ENCODE data around the gene IL17RC.
"Not testable (repeated sequence)": the region's sequence is repeated elsewhere in the genome, so short reads cannot be mapped to it uniquely, and the experiment has no call there.

IL17RC gene

DNA sequence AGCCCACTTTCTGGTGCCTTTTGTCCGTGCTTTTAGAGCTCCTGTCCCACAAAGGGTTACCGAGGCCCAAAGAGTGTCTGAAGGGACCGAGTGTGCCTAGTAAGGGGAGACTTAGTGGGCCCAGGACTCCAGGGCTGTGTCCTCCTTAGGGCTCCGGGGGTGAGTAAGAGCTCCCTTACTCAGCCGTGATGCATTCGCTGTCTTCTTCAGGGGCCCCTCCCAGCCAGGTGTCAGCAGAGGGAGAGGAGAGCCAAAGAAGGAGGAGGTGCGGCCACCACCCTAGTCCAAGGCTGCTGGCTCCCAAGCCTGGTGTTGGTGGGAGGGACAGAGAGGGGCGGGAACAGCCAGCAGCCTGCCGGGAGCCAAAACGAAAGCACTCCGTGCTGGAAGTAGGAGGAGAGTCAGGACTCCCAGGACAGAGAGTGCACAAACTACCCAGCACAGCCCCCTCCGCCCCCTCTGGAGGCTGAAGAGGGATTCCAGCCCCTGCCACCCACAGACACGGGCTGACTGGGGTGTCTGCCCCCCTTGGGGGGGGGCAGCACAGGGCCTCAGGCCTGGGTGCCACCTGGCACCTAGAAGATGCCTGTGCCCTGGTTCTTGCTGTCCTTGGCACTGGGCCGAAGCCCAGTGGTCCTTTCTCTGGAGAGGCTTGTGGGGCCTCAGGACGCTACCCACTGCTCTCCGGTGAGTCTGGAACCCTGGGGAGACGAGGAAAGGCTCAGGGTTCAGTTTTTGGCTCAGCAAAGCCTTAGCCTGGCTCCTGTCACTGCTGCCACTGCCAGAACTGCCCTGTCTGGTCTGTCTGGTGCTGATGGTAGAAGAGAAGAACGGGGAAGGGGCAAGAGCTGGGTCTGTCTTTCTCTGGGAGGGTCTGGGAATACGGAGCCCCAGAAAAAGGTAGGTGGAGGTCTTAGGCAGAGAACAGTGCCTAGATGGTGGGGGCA, at the start of gene IL17RC:
Gene IL17RC (plus strand): TSS at position 365 of the 947 bp plus-strand sequence. CDS start 218 bp downstream, at position 583.
- Histone ChIP-seq H3K27ac (peak within 1 kb of the TSS; percentile 75), H3K4me3 (peak within 1 kb of the TSS; percentile 74), H3K9me3 (no peaks in the 10 kb centered on the region), H4K20me1 (no peaks in the 10 kb centered on the region), H3K4me2 (peak within 1 kb of the TSS; percentile 100), H3K4me1 (peaks cover 43% of the 10 kb centered on the region), H3K36me3 (no peaks in the 10 kb centered on the region), H3K27me3 (peaks cover 19% of the 10 kb centered on the region), H3K9ac (peak within 1 kb of the TSS; percentile 73)
- no peak for TF ChIP-seq Cebpa-rat (IDR thresholded peaks at IDR 0.05)

- H3K4me1 ChIP-seq = peaks cover 9% of the 10 kb centered on the region; the same call in 1 of the 2 replicates
- H3K36me3 ChIP-seq = no peaks in the 10 kb centered on the region
- TF ChIP-seq Cebpa-rat (IDR thresholded peaks at IDR 0.05) = no peak
- H3K4me2 ChIP-seq = no peak overlapping the region
- H3K4me3 ChIP-seq = no peak overlapping the region
- H4K20me1 ChIP-seq = no peaks in the 10 kb centered on the region
- no peak overlapping the region for H3K27ac ChIP-seq
- no peak overlapping the region for H3K9ac ChIP-seq
- H3K27me3 ChIP-seq = 0 out of 2 replicates have a peak, but pooled peaks cover 5% of the 10 kb centered on the region
- H3K9me3 ChIP-seq = no peaks in the 10 kb centered on the region
Observed at GRCh38 chr3:9867106-9867505, 49.8 kb upstream of the IL17RC start.

- no peak overlapping the region for H3K4me3 ChIP-seq
Observed at GRCh38 chr3:9869955-9870354, 46.9 kb upstream of the IL17RC start.

DNA sequence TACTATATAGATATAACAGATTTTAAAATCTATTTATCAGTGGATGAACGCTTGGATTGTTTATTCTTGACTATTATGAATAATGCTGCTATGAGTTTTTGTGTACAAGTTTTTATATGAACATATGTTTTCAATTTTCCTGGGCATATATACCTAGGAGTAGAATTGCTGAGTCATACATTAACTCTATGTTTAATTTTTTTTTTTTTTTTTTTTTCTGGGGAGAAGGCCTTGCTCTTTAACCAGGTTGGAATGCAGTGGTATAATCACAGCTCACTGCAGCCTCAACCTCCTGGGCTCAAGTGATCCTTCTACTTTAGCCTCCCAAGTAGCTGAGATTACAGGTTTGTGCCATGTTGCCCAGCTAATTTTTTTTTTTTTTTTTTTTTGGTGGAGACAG, 45.9 kb upstream of the IL17RC start:
- no peaks in the 10 kb centered on the region for H3K27me3 ChIP-seq
- no peaks in the 10 kb centered on the region for H3K9me3 ChIP-seq
- no peaks in the 10 kb centered on the region for H3K36me3 ChIP-seq
- TF ChIP-seq Cebpa-rat (IDR thresholded peaks at IDR 0.05) = no peak
- no peaks in the 10 kb centered on the region for H3K4me1 ChIP-seq
- H4K20me1 ChIP-seq = no peaks in the 10 kb centered on the region
- H3K4me3 ChIP-seq = no peak overlapping the region
- H3K27ac ChIP-seq = no peak overlapping the region
- H3K4me2 ChIP-seq = no peak overlapping the region
- H3K9ac ChIP-seq = no peak overlapping the region

More at GRCh38 chr3:9869955-9870354, 46.9 kb upstream of the IL17RC start:
- Histone ChIP-seq H3K27ac (no peak overlapping the region), H3K4me1 (no peaks in the 10 kb centered on the region), H3K9ac (no peak overlapping the region), H3K36me3 (no peaks in the 10 kb centered on the region), H4K20me1 (no peaks in the 10 kb centered on the region), H3K4me2 (no peak overlapping the region), H3K27me3 (no peaks in the 10 kb centered on the region), H3K9me3 (no peaks in the 10 kb centered on the region)
- no peak for TF ChIP-seq Cebpa-rat (IDR thresholded peaks at IDR 0.05)

DNA sequence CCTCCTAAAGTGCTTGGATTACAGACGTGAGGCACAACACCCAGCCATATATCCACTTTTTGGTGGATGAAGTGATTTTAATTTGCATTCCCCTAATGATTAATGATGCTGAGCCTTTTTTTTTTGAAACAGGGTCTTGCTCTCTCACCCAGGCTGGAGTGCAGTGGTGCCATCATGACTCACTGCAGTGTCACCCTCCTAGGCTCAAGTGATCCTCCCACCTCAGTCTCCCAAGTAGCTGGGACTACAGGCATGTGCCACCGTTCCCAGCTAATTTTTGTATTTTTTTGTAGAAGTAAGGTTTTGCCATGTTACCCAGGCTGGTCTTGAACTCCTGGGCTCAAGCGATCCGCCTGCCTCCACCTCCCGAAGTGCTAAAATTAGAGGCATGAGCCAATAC, 44.8 kb upstream of the IL17RC start:
- H3K4me1 ChIP-seq, H3K36me3 ChIP-seq, H3K9me3 ChIP-seq, H4K20me1 ChIP-seq, H3K9ac ChIP-seq, H3K4me3 ChIP-seq, H3K4me2 ChIP-seq, H3K27ac ChIP-seq, H3K27me3 ChIP-seq: not testable (repeated sequence)

GRCh38 chr3:9875448-9875847, 41.5 kb upstream of the IL17RC start:
- Histone ChIP-seq H3K27ac (no peak overlapping the region), H3K36me3 (no peaks in the 10 kb centered on the region), H3K9me3 (no peaks in the 10 kb centered on the region), H3K4me3 (no peak overlapping the region), H3K4me2 (no peak overlapping the region), H3K9ac (no peak overlapping the region), H3K4me1 (no peaks in the 10 kb centered on the region), H4K20me1 (no peaks in the 10 kb centered on the region), H3K27me3 (no peaks in the 10 kb centered on the region)
- no peak for TF ChIP-seq Cebpa-rat (IDR thresholded peaks at IDR 0.05)

DNA sequence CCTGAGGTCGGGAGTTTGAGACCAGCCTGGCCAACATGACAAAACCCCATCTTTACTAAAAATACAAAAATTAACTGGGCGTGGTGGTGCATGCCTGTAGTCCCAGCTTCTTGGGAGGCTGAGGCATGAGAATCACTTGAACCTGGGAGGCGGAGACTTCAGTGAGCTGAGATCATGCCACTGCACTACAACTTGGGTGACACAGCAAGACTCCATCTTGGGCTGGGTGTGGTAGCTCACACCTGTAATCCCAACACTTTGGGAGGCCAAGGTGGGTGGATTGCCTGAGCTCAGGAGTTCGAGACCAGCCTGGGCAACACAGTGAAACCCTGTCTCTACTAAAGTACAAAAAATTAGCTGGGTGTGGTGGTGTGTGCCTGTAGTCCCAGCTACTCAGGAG, 40.6 kb upstream of the IL17RC start:
- not testable (repeated sequence) for H3K36me3 ChIP-seq, H3K9ac ChIP-seq, H3K4me2 ChIP-seq, H3K27ac ChIP-seq, H3K27me3 ChIP-seq, H3K9me3 ChIP-seq, H3K4me1 ChIP-seq, H4K20me1 ChIP-seq, H3K4me3 ChIP-seq

DNA sequence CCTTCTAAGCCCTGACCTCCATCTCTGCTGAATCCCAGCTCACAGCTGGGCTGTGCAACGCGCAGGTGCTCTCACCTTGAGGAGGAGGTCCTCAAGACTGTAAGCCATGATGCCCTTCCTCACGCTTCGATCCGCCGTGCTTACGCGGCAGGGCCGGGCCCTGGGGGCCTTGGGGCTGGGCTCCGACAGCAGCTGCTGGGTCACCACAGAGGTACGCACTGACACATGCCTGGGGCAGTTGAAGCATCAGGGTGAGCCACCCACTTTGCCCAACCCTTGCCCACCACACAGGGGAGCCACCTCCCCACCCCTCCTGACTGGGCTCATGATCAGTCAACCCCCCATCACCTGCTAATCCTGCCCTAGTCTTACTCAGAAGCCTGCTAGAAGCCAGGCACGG, 39.9 kb upstream of the IL17RC start:
- no peak overlapping the region for H3K27ac ChIP-seq
- no peaks in the 10 kb centered on the region for H3K4me1 ChIP-seq
- TF ChIP-seq Cebpa-rat (IDR thresholded peaks at IDR 0.05) = no peak
- H4K20me1 ChIP-seq = no peaks in the 10 kb centered on the region
- no peak overlapping the region for H3K4me2 ChIP-seq
- no peaks in the 10 kb centered on the region for H3K9me3 ChIP-seq
- H3K27me3 ChIP-seq = no peaks in the 10 kb centered on the region
- H3K36me3 ChIP-seq = no peaks in the 10 kb centered on the region
- no peak overlapping the region for H3K9ac ChIP-seq
- no peak overlapping the region for H3K4me3 ChIP-seq

- Histone ChIP-seq H3K27me3 (no peaks in the 10 kb centered on the region), H3K4me1 (no peaks in the 10 kb centered on the region), H3K9me3 (no peaks in the 10 kb centered on the region), H3K36me3 (no peaks in the 10 kb centered on the region), H3K4me2 (no peak overlapping the region), H3K4me3 (no peak overlapping the region), H4K20me1 (no peaks in the 10 kb centered on the region), H3K9ac (no peak overlapping the region), H3K27ac (no peak overlapping the region)
- no peak for TF ChIP-seq Cebpa-rat (IDR thresholded peaks at IDR 0.05)
Observed at GRCh38 chr3:9878700-9879099, 38.2 kb upstream of the IL17RC start.

DNA sequence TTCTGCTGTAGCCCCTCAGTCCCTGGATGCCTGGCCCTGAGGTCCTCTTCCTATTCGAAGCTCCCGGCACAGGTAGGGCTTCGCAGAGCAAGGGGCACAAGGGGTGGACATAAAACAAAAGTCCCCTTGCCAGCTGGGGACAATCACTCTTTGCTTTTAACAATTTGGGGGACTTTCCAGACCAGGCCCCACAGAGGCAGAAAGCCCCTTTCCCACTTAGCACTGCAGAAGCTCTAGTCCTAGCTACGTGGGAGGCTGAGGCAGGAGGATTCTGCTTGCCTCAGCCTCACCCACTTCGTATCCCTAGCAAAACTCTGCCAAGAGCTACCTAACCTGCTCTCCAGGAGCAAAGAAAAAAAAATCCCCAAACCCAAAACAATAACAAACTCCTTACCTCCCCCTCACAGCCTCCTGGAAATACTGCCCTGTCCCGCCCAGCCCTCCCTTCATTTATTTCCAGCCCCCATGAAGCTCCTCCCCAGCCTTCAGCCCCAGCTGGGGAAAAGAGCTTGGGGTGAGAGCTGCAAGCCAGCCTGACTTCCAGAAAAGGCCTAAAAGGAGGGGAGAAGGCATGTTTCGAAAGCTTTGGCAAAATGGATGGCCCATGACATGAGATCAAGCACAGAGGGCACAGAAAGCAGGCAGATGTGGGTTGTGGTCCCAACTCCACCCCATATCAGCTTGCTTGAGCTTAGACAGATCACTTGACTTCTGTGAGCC, 36.9 kb upstream of the IL17RC start, which contains the start of gene CIDEC:
Gene CIDEC (minus strand): TSS at position 424 of the 720 bp plus-strand sequence. CDS start 1,767 bp downstream, outside the sequence.
- H3K9me3 ChIP-seq = no peaks in the 10 kb centered on the region
- H3K27me3 ChIP-seq = no peaks in the 10 kb centered on the region
- no peak within 1 kb of the TSS for H3K27ac ChIP-seq
- no peak for TF ChIP-seq Cebpa-rat (IDR thresholded peaks at IDR 0.05)
- no peak within 1 kb of the TSS for H3K9ac ChIP-seq
- H3K4me2 ChIP-seq = no peak within 1 kb of the TSS
- no peaks in the 10 kb centered on the region for H3K36me3 ChIP-seq
- H3K4me3 ChIP-seq = no peak within 1 kb of the TSS
- no peaks in the 10 kb centered on the region for H3K4me1 ChIP-seq
- no peaks in the 10 kb centered on the region for H4K20me1 ChIP-seq
